Neural cell (in vitro differentiated cells): Measurements from ENCODE around the gene C11orf91. TPM values are rescaled to one million over a fixed set of nuclear protein-coding genes. Genes with fewer than 3 reads are reported as not detected.

Experiments
- H2AFZ ChIP-seq: fragments of 200-600, 300-800 bp; sonication (generic), shearing (Covaris generic); 2 replicates; pipeline ENCODE4 v1.6.0; 2014; ENCODE audit warnings: low read depth, mild to moderate bottlenecking, antibody characterized with exemption, low read length, moderate library complexity
- H3F3A ChIP-seq: fragments of 200-600 bp; shearing (Covaris generic); 2 replicates; pipeline ENCODE4 v1.6.1; 2016; ENCODE audit warnings: mild to moderate bottlenecking, moderate library complexity, mixed read lengths, antibody characterized with exemption, low read length; ENCODE audit not compliant: insufficient read depth, poor library complexity, severe bottlenecking
- H3K27ac ChIP-seq: fragments of 200-600, 300-800 bp; sonication (generic), shearing (Covaris generic); 2 replicates; pipeline ENCODE4 v1.5.1; 2014; ENCODE audit warnings: mild to moderate bottlenecking, low read length, moderate library complexity
- H3K27me3 ChIP-seq: fragments of 300-800, 200-600 bp; sonication (generic), shearing (Covaris generic); 2 replicates; pipeline ENCODE4 v1.6.0; 2014; ENCODE audit warnings: mild to moderate bottlenecking, low read depth, low read length, moderate library complexity; ENCODE audit not compliant: insufficient read depth
- H3K36me3 ChIP-seq: fragments of 300-800, 200-600 bp; sonication (generic), shearing (Covaris generic); 2 replicates; pipeline ENCODE4 v1.5.1; 2014; ENCODE audit warnings: mild to moderate bottlenecking, antibody characterized with exemption, low read length, moderate library complexity; ENCODE audit not compliant: insufficient read depth
- H3K4me2 ChIP-seq: fragments of 300-800, 200-600 bp; sonication (generic), shearing (Covaris generic); 2 replicates; pipeline ENCODE4 v1.6.0; 2014; ENCODE audit warnings: mild to moderate bottlenecking, low read length
- H3K4me3 ChIP-seq: fragments of 300-800, 200-600 bp; sonication (generic), shearing (Covaris generic); 2 replicates; pipeline ENCODE4 v1.5.1; 2014; ENCODE audit warnings: mild to moderate bottlenecking, low read length, moderate library complexity
- H3K79me2 ChIP-seq: fragments of 200-600 bp; shearing (Covaris generic); replicated peaks from 2 replicates; pipeline ENCODE4 v1.6.0; 2014; ENCODE audit warnings: mild to moderate bottlenecking, low read length, moderate library complexity; ENCODE audit not compliant: insufficient read depth
- H3K9ac ChIP-seq: fragments of 300-800, 200-600 bp; sonication (generic), shearing (Covaris generic); 2 replicates; pipeline ENCODE4 v1.6.1; 2016; ENCODE audit warnings: mild to moderate bottlenecking, low read length, mixed read lengths
- H3K9me2 ChIP-seq: fragments of 200-600 bp; shearing (Covaris generic); 2 replicates; pipeline ENCODE4 v1.6.1; 2016; ENCODE audit warnings: mild to moderate bottlenecking, low read length, mixed read lengths; ENCODE audit not compliant: insufficient read depth
- H3K9me3 ChIP-seq: fragments of 200-600, 300-800 bp; sonication (generic), shearing (Covaris generic); 2 replicates; pipeline ENCODE4 v1.6.1; 2016; ENCODE audit warnings: mild to moderate bottlenecking, mixed run types, low read length, moderate library complexity, mixed read lengths
- H4K20me1 ChIP-seq: fragments of 200-600 bp; shearing (Covaris generic); 2 replicates; pipeline ENCODE4 v1.6.1; 2016; ENCODE audit warnings: mild to moderate bottlenecking, mixed run types; ENCODE audit not compliant: insufficient read depth
- EP300 ChIP-seq: fragments of 450-650 bp; conservative IDR thresholded peaks from 2 replicates; pipeline ENCODE4 v1.6.1; 2014; ENCODE audit warnings: antibody characterized with exemption, mild to moderate bottlenecking, moderate library complexity; ENCODE audit not compliant: poor library complexity, severe bottlenecking
- EZH2 ChIP-seq: fragments of 200-600, 300-800 bp; shearing (Covaris generic), sonication (generic); IDR thresholded peaks from 2 replicates; pipeline ENCODE4 v1.6.1; 2014; ENCODE audit warnings: antibody characterized with exemption, low read length, borderline replicate concordance, mild to moderate bottlenecking; ENCODE audit not compliant: insufficient read depth, poor library complexity, severe bottlenecking
- MXI1 ChIP-seq: fragments of 450-650 bp; conservative IDR thresholded peaks from 2 replicates; pipeline ENCODE4 v1.6.1; 2014; ENCODE audit warnings: antibody characterized with exemption, mild to moderate bottlenecking; ENCODE audit not compliant: poor library complexity, severe bottlenecking
- POLR2AphosphoS5 ChIP-seq: IDR thresholded peaks from 2 replicates; pipeline ENCODE4 v1.6.1; 2012
- RAD21 ChIP-seq: fragments of 450-650 bp; conservative IDR thresholded peaks from 2 replicates; pipeline ENCODE4 v1.6.1; 2014; ENCODE audit warnings: antibody characterized with exemption, mild to moderate bottlenecking, moderate library complexity
- SMC3 ChIP-seq: fragments of 450-650 bp; conservative IDR thresholded peaks from 2 replicates; pipeline ENCODE4 v1.6.1; 2014; ENCODE audit warnings: antibody characterized with exemption, mild to moderate bottlenecking, moderate library complexity; ENCODE audit not compliant: poor library complexity
- TAF1 ChIP-seq: IDR thresholded peaks from 2 replicates; pipeline ENCODE4 v1.6.1; 2012; ENCODE audit warnings: low read depth
- polyA plus RNA-seq: library from polyadenylated mRNA; depleted of rRNA; stranded (reverse); fragments of >200 nt; gene quantifications from 2 replicates; pipeline ENCODE4 v1.2.3, GENCODE V29; 2014
- TF ChIP-seq, protein P1 (sequence below): IDR thresholded peaks from 2 replicates; pipeline ENCODE4 v1.6.1; 2012; ENCODE audit warnings: borderline replicate concordance
- TF ChIP-seq, protein P2 (sequence below): fragments of 450-650 bp; IDR thresholded peaks from 2 replicates; pipeline ENCODE4 v1.5.1; 2014; ENCODE audit warnings: antibody characterized with exemption, mild to moderate bottlenecking, moderate library complexity; ENCODE audit not compliant: poor library complexity, severe bottlenecking

Gene C11orf91
- polyA plus RNA-seq, 1 donor from 2014 or later = not detected

GRCh38 chr11:33742249-33742851 lies 41.7 kb upstream of the C11orf91 start (continued):
- TF ChIP-seq, protein P1, sequence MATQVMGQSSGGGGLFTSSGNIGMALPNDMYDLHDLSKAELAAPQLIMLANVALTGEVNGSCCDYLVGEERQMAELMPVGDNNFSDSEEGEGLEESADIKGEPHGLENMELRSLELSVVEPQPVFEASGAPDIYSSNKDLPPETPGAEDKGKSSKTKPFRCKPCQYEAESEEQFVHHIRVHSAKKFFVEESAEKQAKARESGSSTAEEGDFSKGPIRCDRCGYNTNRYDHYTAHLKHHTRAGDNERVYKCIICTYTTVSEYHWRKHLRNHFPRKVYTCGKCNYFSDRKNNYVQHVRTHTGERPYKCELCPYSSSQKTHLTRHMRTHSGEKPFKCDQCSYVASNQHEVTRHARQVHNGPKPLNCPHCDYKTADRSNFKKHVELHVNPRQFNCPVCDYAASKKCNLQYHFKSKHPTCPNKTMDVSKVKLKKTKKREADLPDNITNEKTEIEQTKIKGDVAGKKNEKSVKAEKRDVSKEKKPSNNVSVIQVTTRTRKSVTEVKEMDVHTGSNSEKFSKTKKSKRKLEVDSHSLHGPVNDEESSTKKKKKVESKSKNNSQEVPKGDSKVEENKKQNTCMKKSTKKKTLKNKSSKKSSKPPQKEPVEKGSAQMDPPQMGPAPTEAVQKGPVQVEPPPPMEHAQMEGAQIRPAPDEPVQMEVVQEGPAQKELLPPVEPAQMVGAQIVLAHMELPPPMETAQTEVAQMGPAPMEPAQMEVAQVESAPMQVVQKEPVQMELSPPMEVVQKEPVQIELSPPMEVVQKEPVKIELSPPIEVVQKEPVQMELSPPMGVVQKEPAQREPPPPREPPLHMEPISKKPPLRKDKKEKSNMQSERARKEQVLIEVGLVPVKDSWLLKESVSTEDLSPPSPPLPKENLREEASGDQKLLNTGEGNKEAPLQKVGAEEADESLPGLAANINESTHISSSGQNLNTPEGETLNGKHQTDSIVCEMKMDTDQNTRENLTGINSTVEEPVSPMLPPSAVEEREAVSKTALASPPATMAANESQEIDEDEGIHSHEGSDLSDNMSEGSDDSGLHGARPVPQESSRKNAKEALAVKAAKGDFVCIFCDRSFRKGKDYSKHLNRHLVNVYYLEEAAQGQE = no peak
- no peak for TF ChIP-seq POLR2AphosphoS5
- TF ChIP-seq TAF1 = no peak

GRCh38 chr11:33741806-33742205 lies 41.2 kb upstream of the C11orf91 start:
- Histone ChIP-seq H3K27me3 (no peaks in the 10 kb centered on the region), H2AFZ (no peak overlapping the region), H3K9ac (no peak overlapping the region), H3K9me2 (no peaks in the 10 kb centered on the region), H3K4me3 (no peak overlapping the region), H3K27ac (no peak overlapping the region), H3F3A (no peaks in the 10 kb centered on the region), H3K79me2 (no peaks in the 10 kb centered on the region), H3K9me3 (no peaks in the 10 kb centered on the region), H3K36me3 (peaks cover 6% of the 10 kb centered on the region), H4K20me1 (no peaks in the 10 kb centered on the region), H3K4me2 (no peak overlapping the region)
- no peak for TF ChIP-seq TAF1

DNA sequence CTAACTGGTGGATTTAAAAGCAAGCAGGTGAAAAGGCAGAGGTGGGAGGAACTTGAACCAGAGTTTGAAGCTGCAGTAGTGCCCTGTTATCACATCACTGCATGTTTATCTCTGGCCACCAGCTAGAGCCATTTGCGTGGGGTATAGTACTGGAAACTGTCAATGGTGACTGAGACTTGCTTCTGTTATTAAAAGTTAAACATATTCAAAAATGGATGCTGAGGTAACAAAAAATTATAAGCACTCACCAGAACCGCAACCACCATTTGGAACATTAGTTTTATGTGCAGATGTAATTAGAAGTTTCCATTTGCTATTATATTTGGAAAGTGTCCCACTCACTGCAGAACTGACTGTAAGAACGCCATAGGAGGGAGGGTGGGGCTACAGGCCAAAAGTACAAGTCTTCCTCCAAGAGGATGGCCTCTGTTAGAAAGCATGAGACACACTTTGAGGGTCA lies 36.8 kb upstream of the C11orf91 start:
- Histone ChIP-seq H3K79me2 (peaks cover 27% of the 10 kb centered on the region), H2AFZ (no peak overlapping the region), H3K36me3 (no peaks in the 10 kb centered on the region), H3K4me2 (no peak overlapping the region), H3F3A (no peaks in the 10 kb centered on the region), H3K9me2 (no peaks in the 10 kb centered on the region), H3K27me3 (no peaks in the 10 kb centered on the region), H3K9me3 (no peaks in the 10 kb centered on the region), H3K27ac (no peak overlapping the region), H3K9ac (no peak overlapping the region), H4K20me1 (no peaks in the 10 kb centered on the region), H3K4me3 (no peak overlapping the region)
- TF ChIP-seq EZH2 (no peak), SMC3 (no peak), EP300 (no peak)

GRCh38 chr11:33736148-33736812 lies 35.7 kb upstream of the C11orf91 start, which contains the start of gene CD59:
TSS of gene CD59 (minus strand) at chr11:33736423. CDS start at chr11:33722445, 13,978 bp downstream.
- Histone ChIP-seq H3K79me2 (peaks cover 34% of the 10 kb centered on the region), H3K27ac (peak within 1 kb of the TSS; percentile 81), H3K4me3 (peak within 1 kb of the TSS; percentile 93), H3F3A (no peaks in the 10 kb centered on the region), H3K27me3 (no peaks in the 10 kb centered on the region), H3K9me2 (no peaks in the 10 kb centered on the region), H3K4me2 (peak within 1 kb of the TSS; percentile 35), H3K9ac (peak within 1 kb of the TSS; percentile 95), H3K9me3 (no peaks in the 10 kb centered on the region), H2AFZ (peak within 1 kb of the TSS; percentile 69), H3K36me3 (no peaks in the 10 kb centered on the region), H4K20me1 (no peaks in the 10 kb centered on the region)
- TF ChIP-seq SMC3 = no peak
- TF ChIP-seq, protein P2, sequence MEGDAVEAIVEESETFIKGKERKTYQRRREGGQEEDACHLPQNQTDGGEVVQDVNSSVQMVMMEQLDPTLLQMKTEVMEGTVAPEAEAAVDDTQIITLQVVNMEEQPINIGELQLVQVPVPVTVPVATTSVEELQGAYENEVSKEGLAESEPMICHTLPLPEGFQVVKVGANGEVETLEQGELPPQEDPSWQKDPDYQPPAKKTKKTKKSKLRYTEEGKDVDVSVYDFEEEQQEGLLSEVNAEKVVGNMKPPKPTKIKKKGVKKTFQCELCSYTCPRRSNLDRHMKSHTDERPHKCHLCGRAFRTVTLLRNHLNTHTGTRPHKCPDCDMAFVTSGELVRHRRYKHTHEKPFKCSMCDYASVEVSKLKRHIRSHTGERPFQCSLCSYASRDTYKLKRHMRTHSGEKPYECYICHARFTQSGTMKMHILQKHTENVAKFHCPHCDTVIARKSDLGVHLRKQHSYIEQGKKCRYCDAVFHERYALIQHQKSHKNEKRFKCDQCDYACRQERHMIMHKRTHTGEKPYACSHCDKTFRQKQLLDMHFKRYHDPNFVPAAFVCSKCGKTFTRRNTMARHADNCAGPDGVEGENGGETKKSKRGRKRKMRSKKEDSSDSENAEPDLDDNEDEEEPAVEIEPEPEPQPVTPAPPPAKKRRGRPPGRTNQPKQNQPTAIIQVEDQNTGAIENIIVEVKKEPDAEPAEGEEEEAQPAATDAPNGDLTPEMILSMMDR = no peak
- peak; percentile 88 for TF ChIP-seq TAF1
- TF ChIP-seq RAD21 = no peak
- peak; percentile 94 for TF ChIP-seq POLR2AphosphoS5
- TF ChIP-seq, protein P1 = peak; percentile 82
- no peak for TF ChIP-seq EP300
- TF ChIP-seq EZH2 = no peak
- TF ChIP-seq MXI1 = peak; percentile 55
